Tibial nerve (tissue), 4 donors: Measurements from ENCODE around the gene VASH1. TPM values are rescaled to one million over a fixed set of nuclear protein-coding genes. Genes with fewer than 3 reads are reported as not detected.

Experiments used
- DNase-seq, 2 donors: peaks; one replicate each; pipeline ENCODE4 v3.0.0-alpha.2; 2019; ENCODE audit warnings: low spot score in 2 of 2
- H3K27ac ChIP-seq, 4 donors: fragments of 200-600 bp; sonication (generic) in 3 of 4; one replicate each; pipeline ENCODE4 v1.5.1; 2017 to 2019; ENCODE audit warnings: mild to moderate bottlenecking in 1 of 4
- H3K27me3 ChIP-seq, 2 donors: fragments of 200-600 bp; sonication (generic) in 1 of 2; one replicate each; pipeline versions ENCODE4 v1.5.1 to v1.6.0; 2017 to 2019
- H3K36me3 ChIP-seq, 3 donors: fragments of 200-600 bp; sonication (generic); one replicate each; pipeline ENCODE4 v1.5.1; 2018 to 2019
- H3K4me1 ChIP-seq, 4 donors: fragments of 200-600 bp; sonication (generic) in 3 of 4; one replicate each; pipeline ENCODE4 v1.5.1; 2017 to 2019
- H3K4me3 ChIP-seq, 4 donors: fragments of 200-600 bp; sonication (generic) in 3 of 4; one replicate each; pipeline ENCODE4 v1.5.1; 2017 to 2019; ENCODE audit warnings: mild to moderate bottlenecking in 1 of 4, moderate library complexity in 1 of 4
- H3K9me3 ChIP-seq, 4 donors: fragments of 200-600 bp; sonication (generic) in 3 of 4; one replicate each; pipeline ENCODE4 v1.5.1; 2017 to 2019
- CTCF ChIP-seq, 5 experiments: fragments of 200-600 bp in 3 of 5; fragments of 450-650 bp in 2 of 5; sonication (generic) in 3 of 5; IDR thresholded peaks; one replicate each; pipeline ENCODE4 v1.5.1; 2016 to 2019; ENCODE audit warnings: antibody characterized with exemption in 5 of 5, mild to moderate bottlenecking in 3 of 5, moderate library complexity in 2 of 5
- EP300 ChIP-seq, 2 donors: sonication (generic); formaldehyde crosslinking; IDR thresholded peaks; one replicate each; pipeline ENCODE4 v1.6.1; 2017; ENCODE audit warnings: antibody characterized with exemption in 2 of 2, mild to moderate bottlenecking in 1 of 2
- POLR2A ChIP-seq, 2 donors: fragments of 450-650 bp; IDR thresholded peaks; one replicate each; pipeline ENCODE4 v1.6.1; 2017; ENCODE audit warnings: antibody characterized with exemption in 2 of 2, mild to moderate bottlenecking in 2 of 2, moderate library complexity in 2 of 2
- WGBS, 2 donors: methylation state at CpG; one replicate each; pipeline ENCODE4 v1.1.5; 2018; 5-methylcytosine and 5-hydroxymethylcytosine counted together
- total RNA-seq, 4 donors: library from RNA; depleted of rRNA; stranded (reverse); fragments of >200 nt; gene quantifications; one replicate each; pipeline ENCODE4 v1.1.0, GENCODE V29; 2016

The VASH1 gene
- total RNA-seq, 4 donors from 2014 or later: 13.8 to 24.7 (median 18.6) TPM

- no peak for DNase-seq
- peak overlapping the region in 3 of 4 donors; percentile 1 to 95 (median 93) for H3K27ac ChIP-seq
Measured at GRCh38 chr14:76810525-76810924, 49.3 kb downstream of the VASH1 start.

GRCh38 chr14:76810953-76811400 lies 49.7 kb downstream of the VASH1 start:
- H3K4me1 ChIP-seq: peaks cover 0 to 35% (median 9%) of the 10 kb centered on the region in 4 donors
- H3K27me3 ChIP-seq: no peaks in the 10 kb centered on the region
- peak overlapping the region; percentile 1 to 95 (median 86) for H3K27ac ChIP-seq
- peaks cover 0 to 35% (median 0%) of the 10 kb centered on the region in 3 donors for H3K36me3 ChIP-seq
- DNase-seq: peak in 1 of 2 donors; percentile 26
- TF ChIP-seq CTCF (IDR thresholded peaks at IDR 0.05) (peak; percentile 16 to 40 (median 33)), POLR2A (IDR thresholded peaks at IDR 0.05) (no peak)
- peak overlapping the region; percentile 74 to 88 (median 80) for H3K4me3 ChIP-seq
- WGBS, 2 donors: 2 to 3% methylated on average over 9 of the region's 9 CpGs
- no peaks in the 10 kb centered on the region for H3K9me3 ChIP-seq

More at GRCh38 chr14:76810525-76810924, 49.3 kb downstream of the VASH1 start:
- H3K4me1 ChIP-seq: peaks cover 0 to 35% (median 9%) of the 10 kb centered on the region in 4 donors
- no peaks in the 10 kb centered on the region for H3K27me3 ChIP-seq
- peak overlapping the region in 2 of 4 donors; percentile 77 to 84 for H3K4me3 ChIP-seq
- no peaks in the 10 kb centered on the region for H3K9me3 ChIP-seq
- peaks cover 0 to 40% (median 0%) of the 10 kb centered on the region in 3 donors for H3K36me3 ChIP-seq
- WGBS, 2 donors: 12 to 30% methylated on average over 3 of the region's 3 CpGs
- TF ChIP-seq EP300 (IDR thresholded peaks at IDR 0.05): no peak
- no peak for TF ChIP-seq CTCF (IDR thresholded peaks at IDR 0.05)
- no peak for TF ChIP-seq POLR2A (IDR thresholded peaks at IDR 0.05)

- Histone ChIP-seq H3K27me3 (no peaks in the 10 kb centered on the region), H3K4me1 (peaks cover 0 to 35% (median 9%) of the 10 kb centered on the region in 4 donors), H3K4me3 (peak overlapping the region; percentile 74 to 88 (median 80)), H3K36me3 (peaks cover 0 to 29% (median 0%) of the 10 kb centered on the region in 3 donors), H3K27ac (peak overlapping the region; percentile 78 to 95 (median 90)), H3K9me3 (no peaks in the 10 kb centered on the region)
- no peak for TF ChIP-seq POLR2A (IDR thresholded peaks at IDR 0.05)
- TF ChIP-seq EP300 (IDR thresholded peaks at IDR 0.05): no peak
- no peak for TF ChIP-seq CTCF (IDR thresholded peaks at IDR 0.05)
- no peak for DNase-seq
- 50 to 55% methylated on average over 4 of the region's 4 CpGs for WGBS, 2 donors
Measured at GRCh38 chr14:76811561-76811960, 50.3 kb downstream of the VASH1 start.

- Histone ChIP-seq H3K9me3 (no peaks in the 10 kb centered on the region), H3K27ac (peak overlapping the region; percentile 78 to 95 (median 90)), H3K4me1 (peaks cover 0 to 35% (median 9%) of the 10 kb centered on the region in 4 donors), H3K27me3 (no peaks in the 10 kb centered on the region), H3K4me3 (peak overlapping the region; percentile 74 to 88 (median 80)), H3K36me3 (peaks cover 0 to 24% (median 0%) of the 10 kb centered on the region in 3 donors)
- no peak for TF ChIP-seq EP300 (IDR thresholded peaks at IDR 0.05)
- TF ChIP-seq POLR2A (IDR thresholded peaks at IDR 0.05): no peak
- no peak for TF ChIP-seq CTCF (IDR thresholded peaks at IDR 0.05)
- DNase-seq: no peak
- 0 to 1% methylated on average over 20 of the region's 20 CpGs for WGBS, 2 donors
Measured at GRCh38 chr14:76812093-76812421, 50.8 kb downstream of the VASH1 start.

- H3K4me3 ChIP-seq: peak within 1 kb of the TSS; percentile 74 to 88 (median 80)
- peak in 2 of 5 experiments; percentile 23 to 50 for TF ChIP-seq CTCF (IDR thresholded peaks at IDR 0.05)
- peak; percentile 74 to 88 for TF ChIP-seq POLR2A (IDR thresholded peaks at IDR 0.05)
- peak; percentile 71 to 85 for TF ChIP-seq EP300 (IDR thresholded peaks at IDR 0.05)
- peak within 1 kb of the TSS; percentile 78 to 95 (median 90) for H3K27ac ChIP-seq
- no peaks in the 10 kb centered on the region for H3K27me3 ChIP-seq
- no peaks in the 10 kb centered on the region for H3K9me3 ChIP-seq
- DNase-seq: peak; percentile 92 to 94
- H3K36me3 ChIP-seq: peaks cover 0 to 18% (median 0%) of the 10 kb centered on the region in 3 donors
- WGBS, 2 donors: 10 to 15% methylated on average over 15 to 29 of the region's 69 CpGs
- peaks cover 0 to 35% (median 9%) of the 10 kb centered on the region in 4 donors for H3K4me1 ChIP-seq
Measured at GRCh38 chr14:76812422-76813383, 51.4 kb downstream of the VASH1 start, which contains the start of gene ANGEL1. TSS of gene ANGEL1 (minus strand) at chr14:76812882. CDS start at chr14:76812827, 55 bp downstream.
